Skeletal muscle cell (primary cell): ENCODE data around the gene FXN.

Experiments used
- DNase-seq: peaks from one replicate; pipeline ENCODE4 v3.0.0-alpha.2; 2010; ENCODE audit warnings: low read depth
- H3K4me3 ChIP-seq: 2 replicates; pipeline ENCODE4 v1.5.1; 2011; ENCODE audit warnings: low read depth, mild to moderate bottlenecking, control low read depth, low read length, moderate library complexity

The FXN gene

GRCh38 chr9:69130456-69131441 lies 95.2 kb downstream of the FXN start:
- peak; percentile 65 for DNase-seq
- no peak overlapping the region for H3K4me3 ChIP-seq

GRCh38 chr9:69131682-69132081 lies 96.1 kb downstream of the FXN start:
- H3K4me3 ChIP-seq: no peak overlapping the region
- DNase-seq: peak; percentile 98

GRCh38 chr9:69132361-69132760 lies 96.8 kb downstream of the FXN start:
- no peak overlapping the region for H3K4me3 ChIP-seq
- no peak for DNase-seq

GRCh38 chr9:69134412-69134811 lies 98.9 kb downstream of the FXN start:
- no peak for DNase-seq
- H3K4me3 ChIP-seq: no peak overlapping the region

- no peak overlapping the region for H3K4me3 ChIP-seq
- no peak for DNase-seq
Measured at GRCh38 chr9:69136185-69136584, 100.6 kb downstream of the FXN start.

- no peak overlapping the region for H3K4me3 ChIP-seq
- DNase-seq: peak; percentile 13
Measured at GRCh38 chr9:69136779-69137178, 101.2 kb downstream of the FXN start.

- H3K4me3 ChIP-seq: no peak overlapping the region
- no peak for DNase-seq
Measured at GRCh38 chr9:69137311-69137710, 101.8 kb downstream of the FXN start.

- no peak for DNase-seq
- H3K4me3 ChIP-seq: no peak overlapping the region
Measured at GRCh38 chr9:69139596-69139995, 104.0 kb downstream of the FXN start.

GRCh38 chr9:69140123-69140735 lies 104.7 kb downstream of the FXN start:
- no peak for DNase-seq
- H3K4me3 ChIP-seq: no peak overlapping the region

- no peak for DNase-seq
- no peak overlapping the region for H3K4me3 ChIP-seq
Measured at GRCh38 chr9:69141851-69142250, 106.3 kb downstream of the FXN start.

- no peak for DNase-seq
- H3K4me3 ChIP-seq: no peak overlapping the region
Measured at GRCh38 chr9:69143291-69143690, 107.7 kb downstream of the FXN start.

- DNase-seq: no peak
- no peak overlapping the region for H3K4me3 ChIP-seq
Measured at GRCh38 chr9:69145144-69145715, 109.7 kb downstream of the FXN start.

GRCh38 chr9:69147041-69147834 lies 111.7 kb downstream of the FXN start:
- H3K4me3 ChIP-seq: no peak overlapping the region
- no peak for DNase-seq

GRCh38 chr9:69149321-69149807 lies 113.8 kb downstream of the FXN start:
- H3K4me3 ChIP-seq: peak overlapping the region; percentile 13
- DNase-seq: peak; percentile 71
